RPMI7951 (cell line): ENCODE data around the gene HNRNPC. TPM values are rescaled to one million over a fixed set of nuclear protein-coding genes. Genes with fewer than 3 reads are reported as not detected.
"Not testable (repeated sequence)": the region's sequence is repeated elsewhere in the genome, so short reads cannot be mapped to it uniquely, and the experiment has no call there.

Source experiments
- DNase-seq: peaks from one replicate; pipeline ENCODE4 v3.0.0-alpha.2; 2012; ENCODE audit warnings: low read depth
- total RNA-seq: library from RNA; depleted of rRNA; stranded (reverse); fragments of >200 nt; shearing (Covaris generic); gene quantifications from 2 replicates; pipeline ENCODE4 v1.2.3, GENCODE V29; 2014

HNRNPC gene
- total RNA-seq, 1 experiment from 2014 or later = 723 TPM

DNA sequence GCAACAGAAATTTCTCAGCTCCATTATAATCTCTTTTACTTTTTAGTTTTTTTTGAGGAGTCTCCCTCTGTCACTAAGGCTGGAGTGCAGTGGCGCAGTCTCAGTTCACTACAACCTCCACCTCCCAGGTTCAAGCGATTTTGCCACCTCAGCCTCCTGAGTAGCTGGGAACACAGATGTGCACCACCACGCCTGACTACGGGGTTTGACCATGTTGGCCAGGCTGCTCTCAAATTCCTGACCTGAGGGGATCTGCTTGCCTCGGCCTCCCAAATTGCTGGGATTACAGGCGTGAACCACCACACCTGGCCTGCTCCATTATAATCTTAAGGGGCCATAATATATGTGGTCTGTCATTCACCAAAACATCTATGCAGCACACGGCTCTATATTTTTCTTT, 23.4 kb downstream of the HNRNPC start:
- DNase-seq = no peak

DNA sequence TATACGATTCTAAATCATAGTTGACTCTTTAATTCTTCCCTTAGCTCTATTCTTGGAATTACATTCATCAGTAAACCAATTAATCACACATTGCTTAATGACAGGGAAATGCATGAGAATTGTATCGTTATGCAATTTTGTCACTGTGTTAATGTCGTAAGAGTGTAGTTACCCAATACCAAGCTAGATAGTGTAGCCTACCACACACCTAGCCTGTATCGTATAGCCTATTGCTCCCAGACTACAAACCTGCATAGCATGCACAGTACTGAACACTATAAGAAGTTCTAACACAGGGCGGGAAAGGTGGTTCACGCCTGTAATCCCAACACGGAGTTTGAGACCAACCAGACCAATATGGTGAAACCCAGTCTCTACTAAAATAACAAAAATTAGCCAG, 24.7 kb downstream of the HNRNPC start:
- no peak for DNase-seq

DNA sequence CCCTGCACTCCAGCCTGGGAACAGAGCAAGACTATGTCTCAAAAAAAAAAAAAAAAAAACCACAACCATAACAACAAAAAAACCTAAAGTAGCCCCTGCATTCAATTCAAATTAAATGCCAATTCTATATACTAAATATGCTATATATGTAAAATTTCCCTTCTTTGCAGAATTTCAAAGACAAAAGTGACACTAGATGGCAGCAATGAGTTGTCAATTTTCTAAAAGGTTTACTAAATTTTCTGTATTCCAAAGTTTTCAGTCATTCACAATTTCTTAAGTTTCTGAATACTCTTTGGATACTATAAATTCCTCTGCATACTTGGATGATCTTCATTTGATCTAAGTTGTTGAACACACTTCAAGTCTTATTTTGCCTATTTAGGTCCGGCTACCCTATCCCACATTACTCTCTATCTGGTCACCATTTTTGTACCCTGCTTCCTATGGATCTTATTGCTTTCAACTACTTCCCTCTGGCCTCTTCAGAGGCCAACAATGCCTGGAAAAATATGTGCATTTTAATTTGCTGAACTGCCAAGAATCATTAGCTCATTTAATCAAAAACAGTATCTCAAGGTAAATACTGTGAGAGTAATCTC, 27.9 kb downstream of the HNRNPC start:
- peak; percentile 22 for DNase-seq

DNA sequence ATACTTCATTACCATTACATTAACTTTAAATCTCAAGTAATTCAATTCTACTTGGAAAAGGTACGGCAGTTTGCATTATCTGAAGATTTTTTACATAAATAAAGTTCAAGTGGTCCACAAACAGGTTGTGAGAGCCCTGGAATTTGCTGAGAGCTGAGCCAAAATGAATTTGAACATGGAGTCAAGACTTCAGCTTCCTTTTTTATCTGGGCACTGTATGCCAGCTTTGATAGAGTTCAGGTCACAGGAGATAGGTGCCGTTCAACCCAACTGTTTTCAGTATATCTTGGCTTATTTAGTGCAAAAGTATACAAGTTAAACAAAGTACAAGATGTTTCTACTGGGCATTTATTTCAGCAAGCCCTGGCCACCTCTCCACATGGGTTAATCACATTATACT, 28.8 kb downstream of the HNRNPC start:
- no peak for DNase-seq

DNA sequence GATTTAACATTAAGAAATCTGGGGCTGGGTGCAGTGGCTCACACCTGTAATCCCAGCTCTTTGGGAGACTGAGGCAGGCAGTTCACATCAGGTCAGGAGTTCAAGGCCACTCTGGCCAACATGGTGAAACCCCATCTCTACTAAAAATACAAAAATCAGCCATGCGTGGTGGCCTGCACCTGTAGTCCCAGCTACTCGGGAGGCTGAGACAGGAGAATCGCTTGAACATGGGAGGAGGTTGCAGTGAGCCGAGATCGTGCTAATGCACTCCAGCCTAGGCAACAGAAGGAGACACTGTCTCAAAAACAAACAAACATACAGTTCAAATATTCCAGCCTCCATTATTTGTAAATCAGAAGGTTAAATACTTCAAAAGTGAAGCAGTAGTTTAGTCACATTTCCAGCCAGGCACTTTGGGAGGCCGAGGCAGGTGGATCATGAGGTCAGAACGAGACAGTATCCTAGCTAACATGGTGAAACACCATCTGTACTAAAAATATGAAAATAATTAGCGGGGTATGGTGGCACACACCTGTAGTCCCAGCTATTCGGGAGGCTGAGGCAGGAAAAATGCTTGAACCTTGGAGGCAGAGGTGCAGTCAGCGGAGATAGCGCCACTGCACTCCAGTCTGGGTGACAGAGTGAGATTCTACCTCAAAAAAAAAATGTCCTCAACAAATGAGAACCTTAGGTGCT, 30.3 kb downstream of the HNRNPC start:
- no peak for DNase-seq

DNA sequence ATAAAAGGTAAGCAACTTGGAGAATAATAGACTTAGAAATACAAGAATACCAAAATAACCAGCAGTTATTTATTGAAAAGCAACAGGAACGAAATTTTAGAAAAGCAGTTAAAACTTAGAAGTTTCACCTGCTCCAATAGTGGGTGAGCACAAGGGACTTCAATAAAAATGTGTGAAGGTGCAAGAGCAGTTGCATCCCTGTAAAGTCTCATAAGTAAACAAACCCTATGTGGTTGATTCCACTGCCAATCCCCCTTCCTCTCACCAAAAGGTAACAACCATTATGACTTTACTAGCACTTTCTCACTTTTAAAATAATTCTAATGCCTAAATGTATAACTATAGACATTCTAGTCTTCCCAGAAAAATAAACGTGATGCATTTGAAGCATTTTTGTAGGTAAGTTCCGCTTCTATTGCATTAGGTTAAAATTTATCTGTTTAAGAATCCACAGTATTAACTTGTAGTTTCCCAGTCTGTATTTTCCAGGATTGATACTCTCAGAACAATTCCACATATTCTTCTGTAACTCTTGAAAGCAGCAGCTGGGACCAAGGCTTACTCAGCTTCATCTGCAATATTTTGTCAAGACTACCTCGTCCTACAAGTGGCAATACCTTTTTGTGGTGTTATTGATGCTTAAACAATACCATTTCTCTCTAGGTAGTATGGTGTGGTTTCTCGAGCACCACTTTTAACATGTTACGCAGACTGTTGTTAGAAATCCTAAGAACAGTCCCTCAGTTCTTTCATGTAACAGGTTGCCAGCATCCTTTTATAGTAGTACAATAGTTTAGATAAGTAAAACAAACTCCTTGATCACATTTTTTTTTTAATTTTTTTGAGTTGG, 32.1 kb downstream of the HNRNPC start:
- no peak for DNase-seq

DNA sequence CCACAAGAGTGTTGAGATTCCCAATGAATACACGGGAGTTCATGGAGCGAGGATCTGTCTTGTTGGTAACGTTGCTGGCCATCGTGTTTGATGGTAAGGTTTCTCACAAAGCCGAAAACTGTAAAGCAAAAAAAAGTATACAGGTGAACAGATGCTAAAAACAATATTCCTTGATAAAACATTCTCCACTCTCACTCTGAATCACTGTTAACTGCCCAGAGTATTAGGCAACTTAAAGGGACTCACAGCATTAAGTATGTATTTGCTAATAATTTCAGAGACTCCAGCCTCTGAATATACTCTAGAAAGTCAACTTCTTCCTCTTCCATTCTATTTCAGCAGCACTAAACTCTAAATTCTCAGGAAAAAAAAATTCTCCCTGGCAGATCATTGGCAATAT, 35.1 kb downstream of the HNRNPC start:
- DNase-seq = no peak

DNA sequence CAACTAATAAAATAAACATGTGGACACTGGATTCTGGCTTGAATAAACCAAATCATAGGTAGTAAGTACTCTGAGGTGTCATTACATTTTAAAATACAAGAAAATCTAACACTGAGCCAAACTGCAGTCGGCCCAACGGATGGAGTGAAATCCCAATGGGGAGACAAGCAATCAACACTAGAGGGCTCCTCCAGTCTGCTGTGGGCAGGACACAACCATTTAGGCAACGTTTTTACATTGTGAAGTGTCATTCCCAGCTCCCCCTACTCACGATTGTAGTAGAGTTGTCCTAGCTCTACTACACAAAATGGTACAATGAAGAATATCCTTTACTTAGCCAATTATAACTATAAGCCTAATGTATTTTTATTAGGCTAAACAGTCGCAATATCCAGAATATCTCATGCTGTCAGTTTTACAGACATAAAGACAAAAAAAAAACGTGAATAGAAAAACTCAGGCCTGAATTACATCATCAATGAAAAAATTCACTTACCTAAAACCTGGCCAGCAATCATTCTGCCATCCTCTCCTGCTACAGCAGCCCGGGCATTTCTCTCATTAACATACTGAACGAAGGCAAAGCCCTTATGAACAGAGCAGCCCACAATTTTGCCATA, 35.7 kb downstream of the HNRNPC start:
- DNase-seq = no peak

DNA sequence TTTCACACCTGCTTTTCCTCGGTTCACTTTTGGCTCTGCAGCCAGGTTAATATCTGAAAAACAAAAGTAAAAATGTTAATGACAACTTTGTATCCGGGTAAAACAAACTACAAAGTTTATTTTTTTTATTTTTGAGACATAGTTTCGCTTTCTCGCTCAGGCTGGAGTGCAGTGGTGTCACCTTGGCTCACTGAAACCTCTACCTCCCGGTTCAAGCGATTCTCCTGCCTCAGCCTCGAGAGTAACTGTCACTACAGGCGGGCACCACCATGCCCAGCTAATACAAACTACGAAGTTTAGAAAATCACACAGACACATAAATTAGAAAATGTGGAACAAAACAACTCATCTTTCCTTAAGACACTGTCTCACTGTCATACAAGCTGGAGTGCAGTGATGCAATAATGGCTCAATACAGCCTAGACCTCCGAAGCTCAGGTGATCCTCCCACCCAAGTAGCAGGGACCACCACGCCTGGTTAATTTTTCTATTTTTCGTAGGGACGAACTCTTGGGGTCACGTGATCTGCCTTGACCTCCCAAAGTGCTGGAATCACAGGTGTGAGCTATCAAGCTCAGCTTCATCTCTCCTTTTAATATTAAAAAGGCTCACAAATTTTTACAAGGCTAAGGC, 38.1 kb downstream of the HNRNPC start:
- no peak for DNase-seq

DNA sequence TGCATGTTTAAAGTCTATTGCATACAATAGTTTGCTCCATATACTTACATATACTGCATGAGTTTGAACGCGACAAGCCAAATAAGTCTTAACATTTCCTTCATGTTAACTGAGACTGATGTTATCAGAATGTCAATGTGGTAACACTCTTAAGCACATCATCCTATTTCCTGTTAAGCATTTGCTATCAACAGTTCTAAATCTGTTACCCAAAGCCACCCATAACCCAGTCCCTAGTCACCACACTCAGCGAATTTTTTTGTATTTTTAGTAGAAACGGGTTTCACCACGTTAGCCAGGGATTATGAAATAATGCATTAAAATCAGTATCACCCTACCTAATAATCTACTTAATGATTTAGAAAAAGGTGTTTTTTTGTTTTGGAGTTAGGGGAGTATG, 39.4 kb downstream of the HNRNPC start:
- DNase-seq = no peak

DNA sequence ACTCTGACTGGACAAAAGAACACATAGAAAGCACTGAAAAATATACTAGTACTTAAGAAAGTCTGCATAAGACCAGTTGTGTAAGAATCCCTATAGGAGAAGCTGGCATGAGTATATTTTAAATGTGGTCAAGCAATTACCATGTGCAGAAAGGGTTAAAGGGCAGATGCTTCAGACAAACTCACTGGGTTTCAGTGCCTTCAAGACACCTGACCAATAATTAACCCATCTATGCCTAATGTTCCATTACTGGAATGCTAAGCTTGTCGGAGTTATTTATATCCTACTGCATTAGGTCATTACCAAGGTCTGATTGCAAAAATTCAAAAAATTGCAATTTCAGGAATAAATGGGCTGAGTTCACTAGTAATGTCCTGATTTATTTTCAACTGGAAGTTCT, 41.3 kb downstream of the HNRNPC start:
- DNase-seq = no peak

DNA sequence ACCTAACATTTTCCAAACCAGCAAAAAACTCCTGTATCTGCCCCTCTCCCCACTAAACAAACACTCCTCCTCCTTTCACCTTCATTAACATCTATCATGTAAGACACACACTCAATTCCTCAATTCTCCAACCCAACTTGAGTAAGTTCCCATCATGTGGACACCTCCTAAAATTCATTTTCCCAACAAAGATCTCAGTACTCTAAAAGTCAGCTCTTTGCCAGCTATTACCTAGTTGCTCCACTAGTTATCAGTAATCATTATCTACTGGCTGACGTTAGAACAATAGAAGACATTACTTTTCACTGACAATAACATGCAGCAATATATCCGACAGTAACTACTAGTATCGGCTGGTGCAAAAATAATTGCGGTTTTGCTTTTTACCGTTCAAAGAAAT, 42.1 kb downstream of the HNRNPC start:
- no peak for DNase-seq

DNA sequence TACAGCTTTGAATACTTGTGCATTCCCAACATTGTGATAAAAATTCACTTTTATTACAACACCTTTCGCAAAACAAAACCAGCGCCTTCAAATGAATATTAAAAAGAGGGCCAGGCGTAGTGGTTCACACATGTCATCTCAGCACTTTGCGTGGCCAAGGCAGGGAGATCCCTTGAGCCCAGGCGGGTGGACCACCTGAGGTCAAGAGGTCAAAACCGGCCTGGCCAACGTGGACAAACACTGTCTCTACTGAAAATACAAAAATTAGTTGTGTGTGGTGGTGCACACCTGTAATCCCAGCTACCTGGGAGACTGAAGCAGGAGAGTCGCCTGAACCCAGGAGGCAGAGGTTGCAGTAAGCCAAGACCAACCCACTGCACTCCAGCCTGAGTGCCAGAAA, 42.8 kb downstream of the HNRNPC start:
- DNase-seq = no peak

DNA sequence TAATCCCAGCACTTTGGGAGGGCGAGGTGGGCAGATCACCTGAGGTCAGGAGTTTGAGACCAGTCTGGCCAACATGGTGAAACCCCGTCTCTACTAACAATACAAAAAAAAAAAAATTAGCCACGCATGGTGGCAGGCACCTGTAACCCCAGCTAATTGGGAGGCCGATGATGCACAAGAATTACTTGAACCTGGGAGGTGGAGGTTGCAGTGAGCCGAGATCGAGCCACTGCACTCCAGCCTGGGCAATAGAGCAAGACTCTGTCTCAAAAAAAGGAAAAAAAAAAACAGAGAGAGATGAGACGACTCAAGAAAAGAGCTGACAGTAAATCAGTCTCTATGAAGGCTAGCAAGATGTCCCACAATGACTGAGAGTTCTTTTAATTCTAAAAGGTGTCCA, 44.1 kb downstream of the HNRNPC start:
- DNase-seq = not testable (repeated sequence)

DNA sequence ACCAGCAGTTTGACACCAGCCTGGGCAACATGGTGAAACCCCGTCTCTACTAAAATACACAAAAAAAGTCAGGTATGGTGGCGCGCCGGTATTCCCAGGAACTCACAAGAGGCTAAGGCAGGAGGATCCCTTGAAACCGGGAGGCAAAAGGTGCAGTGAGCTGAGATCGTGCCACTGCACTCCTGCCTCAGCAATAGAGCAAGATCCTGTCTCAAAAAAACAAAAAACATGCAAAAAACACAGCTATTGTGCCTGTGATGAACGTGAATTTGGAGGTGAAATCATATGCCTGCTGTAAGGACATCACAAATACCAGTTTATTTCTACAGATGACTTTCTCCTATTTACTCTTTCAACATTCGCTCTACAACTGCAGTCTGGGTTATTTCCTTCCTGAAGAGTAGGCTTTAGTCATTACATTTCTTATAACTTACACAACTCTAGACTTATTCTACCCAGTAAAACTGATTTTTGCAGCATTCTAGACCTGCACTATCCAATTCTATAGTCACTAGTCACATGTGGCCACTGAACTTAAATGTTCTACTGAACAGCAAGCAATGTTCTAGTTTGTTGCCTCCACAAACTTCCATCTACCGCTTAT, 48.3 kb downstream of the HNRNPC start:
- DNase-seq = no peak

DNA sequence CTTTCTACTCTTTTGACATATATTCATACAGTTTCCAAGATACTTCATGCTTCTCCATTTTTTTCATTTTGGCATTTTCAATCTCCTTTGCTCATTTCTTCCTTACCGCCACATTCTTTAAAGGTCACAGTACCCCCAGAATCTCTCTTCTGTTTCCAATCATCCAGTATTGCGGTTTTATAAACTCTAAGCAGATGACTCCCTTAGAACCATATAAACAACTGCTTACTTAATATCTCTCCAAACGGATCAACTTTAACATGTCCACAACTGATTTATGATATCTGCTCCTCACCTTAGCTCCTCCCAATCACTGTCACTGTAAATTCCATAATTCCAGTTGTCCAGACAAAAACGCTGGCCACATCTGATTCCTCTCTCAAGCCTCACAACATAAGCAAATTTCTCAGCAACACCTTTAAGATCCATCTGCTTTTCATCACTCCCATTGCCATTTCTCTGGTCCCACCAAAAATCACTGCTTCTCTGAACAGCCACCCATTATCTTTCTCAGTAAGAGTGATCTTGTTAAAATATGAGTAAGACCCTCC, 49.6 kb downstream of the HNRNPC start:
- no peak for DNase-seq

DNA sequence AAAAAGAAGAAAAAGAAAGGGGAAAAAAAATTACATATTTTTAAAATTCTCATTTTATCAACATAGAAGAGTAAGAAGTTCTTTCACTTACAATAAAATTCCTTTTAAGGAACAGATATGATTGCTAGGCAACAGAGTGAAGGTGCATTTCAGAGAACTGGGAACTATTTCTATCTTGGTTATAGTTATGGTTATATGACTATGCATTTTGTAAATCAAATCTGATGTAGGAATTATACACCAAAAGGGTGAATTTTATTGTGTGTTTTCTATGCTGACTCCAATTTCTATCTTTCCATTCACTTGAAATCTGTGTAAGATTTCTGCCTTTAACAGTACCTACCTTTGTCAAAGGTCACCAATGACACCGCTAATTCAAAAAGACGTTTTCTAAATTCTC, 50.1 kb downstream of the HNRNPC start:
- DNase-seq = no peak

DNA sequence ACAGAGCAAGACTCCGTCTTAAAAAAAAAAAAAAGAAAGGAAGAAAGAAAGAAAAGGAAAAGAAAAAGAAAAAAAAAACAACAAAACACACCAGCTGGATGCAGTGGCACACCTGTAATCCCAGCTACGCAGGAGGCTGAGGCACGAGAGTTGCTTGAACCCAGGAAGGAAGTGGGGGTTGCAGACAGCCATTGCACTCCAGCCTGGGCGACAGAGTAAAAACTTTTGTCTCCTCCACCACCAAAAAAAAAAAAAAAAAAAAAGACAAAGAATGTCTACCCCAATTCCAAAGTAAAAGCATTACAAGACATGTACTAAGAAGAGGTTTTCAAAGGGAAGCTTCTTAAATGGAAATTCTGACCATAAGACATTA, 53.4 kb downstream of the HNRNPC start:
- no peak for DNase-seq

DNA sequence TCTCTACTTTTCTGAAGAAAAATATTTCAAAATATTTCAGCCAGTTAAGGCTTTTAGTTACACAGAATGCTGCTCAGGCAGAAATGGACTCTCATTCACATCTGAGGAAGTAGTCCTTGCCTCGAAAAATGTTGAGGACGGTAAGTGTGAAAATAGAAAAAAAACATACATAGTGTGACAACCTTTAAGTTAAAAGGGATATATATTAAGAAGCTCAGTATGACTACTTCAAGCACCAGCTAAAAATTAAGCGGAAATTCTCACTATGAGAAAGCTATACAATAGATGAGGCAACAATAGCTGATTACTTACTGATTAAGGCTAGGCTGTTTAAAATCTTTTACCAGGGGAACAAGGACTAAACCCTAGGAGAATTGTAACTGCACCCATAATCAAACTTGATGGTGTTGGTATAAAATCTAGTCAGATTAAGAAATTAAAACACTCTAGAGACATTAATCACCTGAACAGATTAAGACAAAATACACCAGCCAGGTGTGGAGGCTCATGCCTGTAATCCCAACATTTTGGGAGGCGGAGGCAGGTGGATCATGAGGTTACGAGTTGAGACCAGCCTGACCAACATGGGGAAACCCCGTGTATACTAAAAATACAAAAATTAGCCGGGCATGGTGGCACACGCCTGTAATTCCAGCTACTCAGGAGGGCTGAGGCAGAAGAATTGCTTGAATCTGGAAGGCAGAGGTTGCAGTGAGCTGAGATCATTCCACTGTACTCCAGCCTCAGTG, 53.9 kb downstream of the HNRNPC start:
- no peak for DNase-seq

DNA sequence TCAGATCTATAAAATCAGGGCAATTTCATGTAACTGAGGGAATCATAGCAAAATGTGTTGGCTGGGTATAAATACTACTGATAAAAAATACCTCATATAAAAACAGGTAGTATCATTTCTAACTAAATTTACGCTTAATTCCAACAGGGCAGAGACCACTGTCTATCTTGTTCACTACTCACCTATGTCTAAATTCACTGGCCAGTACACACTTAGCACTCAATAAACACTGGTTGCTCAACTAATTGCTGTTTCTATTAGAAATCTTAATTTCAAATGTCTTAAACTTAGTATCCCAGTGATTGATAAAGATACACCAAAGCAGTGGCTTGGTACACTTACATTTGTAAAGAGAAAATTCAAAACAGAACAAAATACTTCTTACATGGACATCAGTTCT, 55.6 kb downstream of the HNRNPC start:
- no peak for DNase-seq

DNA sequence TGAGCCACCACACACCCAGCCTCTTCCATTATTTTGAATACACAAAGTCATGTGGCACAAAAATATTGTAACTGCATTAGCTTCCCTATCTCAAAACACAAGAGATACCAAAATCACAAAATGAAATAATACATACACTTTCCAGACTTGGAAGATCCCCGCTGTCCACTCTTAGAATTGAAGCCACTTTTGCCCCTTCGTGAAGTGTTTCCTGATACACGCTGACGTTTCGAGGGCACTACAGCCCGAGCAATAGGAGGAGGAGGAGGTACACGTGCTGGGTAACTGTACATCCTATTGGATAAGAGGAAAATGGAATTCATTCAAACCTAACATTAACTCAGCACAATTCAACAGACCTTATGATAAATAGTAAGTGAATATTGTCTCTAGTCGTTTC, 56.4 kb downstream of the HNRNPC start:
- not testable (repeated sequence) for DNase-seq
